Measurements from ENCODE around the gene ITGB5.

GRCh38 chr3:124886168-124887056, 753 bp downstream of the ITGB5 start:
- TF ChIP-seq CTCF (conservative IDR thresholded peaks at IDR 0.05 in 1 of 2, IDR thresholded peaks at IDR 0.05 in 1 of 2; ENCODE audit: low read depth in 1 of 2, low read length in 2 of 2) (no peak), EZH2 (IDR thresholded peaks at IDR 0.05; ENCODE audit: low read length, missing control alignments) (no peak)

All from fibroblast of lung (primary cell).